Brain pericyte (primary cell): ENCODE measurements around the gene ACSF3.
"Not testable (repeated sequence)": the region's sequence is repeated elsewhere in the genome, so short reads cannot be mapped to it uniquely, and the experiment has no call there.

ENCODE experiments used
- DNase-seq: peaks from one replicate; pipeline ENCODE4 v3.0.0-alpha.2; 2012; ENCODE audit warnings: low read depth, low spot score

ACSF3 gene

GRCh38 chr16:89160977-89161701 lies 67.5 kb downstream of the ACSF3 start:
- no peak for DNase-seq

GRCh38 chr16:89161763-89162713 lies 68.4 kb downstream of the ACSF3 start:
- DNase-seq, result no peak

GRCh38 chr16:89163297-89163696 lies 69.6 kb downstream of the ACSF3 start:
- no peak for DNase-seq

GRCh38 chr16:89164436-89164835 lies 70.8 kb downstream of the ACSF3 start:
- DNase-seq, result no peak

GRCh38 chr16:89164847-89165680 lies 71.4 kb downstream of the ACSF3 start:
- no peak for DNase-seq

- not testable (repeated sequence) for DNase-seq
Observed at GRCh38 chr16:89165681-89165979, 72.0 kb downstream of the ACSF3 start.

- no peak for DNase-seq
Observed at GRCh38 chr16:89166696-89167424, 73.2 kb downstream of the ACSF3 start.

- no peak for DNase-seq
Observed at GRCh38 chr16:89167425-89167941, 73.8 kb downstream of the ACSF3 start.

GRCh38 chr16:89168381-89169189 lies 74.9 kb downstream of the ACSF3 start:
- DNase-seq, result no peak

GRCh38 chr16:89169778-89170177 lies 76.1 kb downstream of the ACSF3 start:
- no peak for DNase-seq

- DNase-seq, result no peak
Observed at GRCh38 chr16:89170346-89171215, 76.9 kb downstream of the ACSF3 start.

- no peak for DNase-seq
Observed at GRCh38 chr16:89171216-89172170, 77.8 kb downstream of the ACSF3 start, which contains the start of gene CDH15. Gene CDH15 (plus strand): TSS chr16:89171748. CDS start chr16:89171832, 84 bp downstream.

- no peak for DNase-seq
Observed at GRCh38 chr16:89172171-89172527, 78.5 kb downstream of the ACSF3 start.

- DNase-seq, result no peak
Observed at GRCh38 chr16:89172528-89173173, 79.0 kb downstream of the ACSF3 start.

- DNase-seq, result no peak
Observed at GRCh38 chr16:89173174-89173921, 79.7 kb downstream of the ACSF3 start.

GRCh38 chr16:89174055-89174827 lies 80.6 kb downstream of the ACSF3 start:
- DNase-seq, result no peak
